HG02970 (cell line): ENCODE data around the gene PPEF2.
"Not testable (repeated sequence)": the region's sequence is repeated elsewhere in the genome, so short reads cannot be mapped to it uniquely, and the experiment has no call there.

Source experiments
- ATAC-seq: cut with Tn5 transposase; IDR thresholded peaks from one replicate; pipeline ENCODE4 v1.9.1; 2021; ENCODE audit warnings: mild to moderate bottlenecking, moderate library complexity, moderate number of reproducible peaks; ENCODE audit not compliant: unreplicated experiment, low FRiP score

PPEF2 gene

GRCh38 chr4:75895744-75896314, 6.4 kb downstream of the PPEF2 start:
- no peak for ATAC-seq

GRCh38 chr4:75892508-75892907, 9.7 kb downstream of the PPEF2 start:
- no peak for ATAC-seq

GRCh38 chr4:75891611-75892010, 10.6 kb downstream of the PPEF2 start:
- no peak for ATAC-seq

GRCh38 chr4:75889537-75890199, 12.6 kb downstream of the PPEF2 start:
- no peak for ATAC-seq

GRCh38 chr4:75886104-75886503, 16.1 kb downstream of the PPEF2 start:
- no peak for ATAC-seq

GRCh38 chr4:75881476-75881875, 20.8 kb downstream of the PPEF2 start:
- ATAC-seq: no peak

GRCh38 chr4:75880278-75880677, 22.0 kb downstream of the PPEF2 start:
- ATAC-seq: no peak

GRCh38 chr4:75878246-75878756, 24.0 kb downstream of the PPEF2 start:
- no peak for ATAC-seq

- no peak for ATAC-seq
Measured at GRCh38 chr4:75876218-75876617, 26.0 kb downstream of the PPEF2 start.

- ATAC-seq: no peak
Measured at GRCh38 chr4:75869100-75869499, 33.2 kb downstream of the PPEF2 start.

GRCh38 chr4:75867130-75867529, 35.1 kb downstream of the PPEF2 start:
- ATAC-seq: no peak

- ATAC-seq: no peak
Measured at GRCh38 chr4:75860606-75861005, 41.6 kb downstream of the PPEF2 start.

GRCh38 chr4:75858721-75859120, 43.5 kb downstream of the PPEF2 start:
- no peak for ATAC-seq

- ATAC-seq: no peak
Measured at GRCh38 chr4:75849461-75849860, 52.8 kb downstream of the PPEF2 start.

- no peak for ATAC-seq
Measured at GRCh38 chr4:75848891-75849290, 53.4 kb downstream of the PPEF2 start.

GRCh38 chr4:75848171-75848760, 54.0 kb downstream of the PPEF2 start:
- not testable (repeated sequence) for ATAC-seq

GRCh38 chr4:75845992-75846391, 56.3 kb downstream of the PPEF2 start:
- no peak for ATAC-seq

- ATAC-seq: no peak
Measured at GRCh38 chr4:75844151-75844662, 58.0 kb downstream of the PPEF2 start.

- no peak for ATAC-seq
Measured at GRCh38 chr4:75843596-75843995, 58.7 kb downstream of the PPEF2 start.

GRCh38 chr4:75841641-75842520, 60.4 kb downstream of the PPEF2 start:
- ATAC-seq: no peak

GRCh38 chr4:75834772-75835154, 67.5 kb downstream of the PPEF2 start:
- ATAC-seq: no peak
